Osteoblast (primary cell): ENCODE results near the gene DHX38. TPM values are rescaled to one million over a fixed set of nuclear protein-coding genes. Genes with fewer than 3 reads are reported as not detected.

Source experiments
- DNase-seq: peaks from one replicate; pipeline ENCODE4 v3.0.0; 2011; ENCODE audit warnings: low spot score, mixed read lengths; ENCODE audit not compliant: insufficient read length; ENCODE audit errors: missing footprints
- H2AFZ ChIP-seq: 2 replicates; pipeline ENCODE4 v1.6.0; 2011; ENCODE audit warnings: mild to moderate bottlenecking, low read length
- H3K27ac ChIP-seq: 2 replicates; pipeline ENCODE4 v1.5.1; 2011; ENCODE audit warnings: mild to moderate bottlenecking, low read depth, low read length, moderate library complexity
- H3K27me3 ChIP-seq: 2 replicates; pipeline ENCODE4 v1.6.0; 2012; ENCODE audit warnings: mild to moderate bottlenecking, control low read depth, inconsistent platforms, low read length, moderate library complexity; ENCODE audit not compliant: insufficient read depth
- H3K36me3 ChIP-seq: 2 replicates; pipeline ENCODE4 v1.5.1; 2011; ENCODE audit warnings: mild to moderate bottlenecking, low read length, control low read depth, moderate library complexity; ENCODE audit not compliant: insufficient read depth
- H3K4me1 ChIP-seq: 2 replicates; pipeline ENCODE4 v1.5.1; 2011; ENCODE audit warnings: mild to moderate bottlenecking, low read length, control low read depth, moderate library complexity; ENCODE audit not compliant: insufficient read depth
- H3K4me2 ChIP-seq: 2 replicates; pipeline ENCODE4 v1.6.0; 2011; ENCODE audit warnings: mild to moderate bottlenecking, low read length; ENCODE audit not compliant: insufficient read depth
- H3K4me3 ChIP-seq: fragments of 200-600 bp; sonication (generic); 3 replicates; pipeline ENCODE4 v1.5.1; 2012; ENCODE audit warnings: mild to moderate bottlenecking, low read length, inconsistent platforms; ENCODE audit not compliant: insufficient read depth
- H3K79me2 ChIP-seq: 2 replicates; pipeline ENCODE4 v1.6.0; 2012; ENCODE audit warnings: mild to moderate bottlenecking, low read length, control low read depth, inconsistent platforms; ENCODE audit not compliant: insufficient read depth
- H3K9me3 ChIP-seq: 2 replicates; pipeline ENCODE4 v1.5.1; 2011; ENCODE audit warnings: low read depth, low read length, control low read depth
- H4K20me1 ChIP-seq: 2 replicates; pipeline ENCODE4 v1.6.0; 2012; ENCODE audit warnings: mild to moderate bottlenecking, low read length, control low read depth; ENCODE audit not compliant: insufficient read depth
- CTCF ChIP-seq: IDR thresholded peaks from 2 replicates; pipeline ENCODE4 v1.5.1; 2011; ENCODE audit warnings: mild to moderate bottlenecking, low read depth, low read length, moderate library complexity; ENCODE audit errors: extremely low read depth
- total RNA-seq: library from RNA; depleted of rRNA; stranded (reverse); fragments of >200 nt; gene quantifications from 2 replicates; pipeline ENCODE4 v1.2.3, GENCODE V29; 2012

The DHX38 gene
- total RNA-seq, 1 donor: 51.4 TPM

GRCh38 chr16:72138064-72138572 is 44.5 kb downstream of the DHX38 start:
- no peak for TF ChIP-seq CTCF

GRCh38 chr16:72139908-72140307 is 46.3 kb downstream of the DHX38 start:
- no peaks in the 10 kb centered on the region for H3K4me1 ChIP-seq
- H4K20me1 ChIP-seq: no peaks in the 10 kb centered on the region
- H3K9me3 ChIP-seq: no peaks in the 10 kb centered on the region
- no peak overlapping the region for H3K4me3 ChIP-seq
- no peaks in the 10 kb centered on the region for H3K36me3 ChIP-seq
- no peak overlapping the region for H3K27ac ChIP-seq
- no peak for TF ChIP-seq CTCF
- DNase-seq: no peak
- H3K79me2 ChIP-seq: no peaks in the 10 kb centered on the region
- no peak overlapping the region for H2AFZ ChIP-seq
- no peak overlapping the region for H3K4me2 ChIP-seq
- H3K27me3 ChIP-seq: no peaks in the 10 kb centered on the region

More at GRCh38 chr16:72138064-72138572, 44.5 kb downstream of the DHX38 start:
- H4K20me1 ChIP-seq: no peaks in the 10 kb centered on the region
- H3K27me3 ChIP-seq: no peaks in the 10 kb centered on the region
- no peak overlapping the region for H3K4me3 ChIP-seq
- H3K36me3 ChIP-seq: no peaks in the 10 kb centered on the region
- no peaks in the 10 kb centered on the region for H3K79me2 ChIP-seq
- H3K4me1 ChIP-seq: no peaks in the 10 kb centered on the region
- DNase-seq: no peak
- no peaks in the 10 kb centered on the region for H3K9me3 ChIP-seq
- no peak overlapping the region for H2AFZ ChIP-seq
- H3K27ac ChIP-seq: no peak overlapping the region
- no peak overlapping the region for H3K4me2 ChIP-seq

GRCh38 chr16:72142476-72142875 is 48.8 kb downstream of the DHX38 start:
- no peaks in the 10 kb centered on the region for H3K9me3 ChIP-seq
- H3K36me3 ChIP-seq: no peaks in the 10 kb centered on the region
- no peak for TF ChIP-seq CTCF
- no peak overlapping the region for H3K4me3 ChIP-seq
- H3K4me1 ChIP-seq: no peaks in the 10 kb centered on the region
- no peak overlapping the region for H3K4me2 ChIP-seq
- H3K27me3 ChIP-seq: no peaks in the 10 kb centered on the region
- no peaks in the 10 kb centered on the region for H4K20me1 ChIP-seq
- no peaks in the 10 kb centered on the region for H3K79me2 ChIP-seq
- DNase-seq: no peak
- no peak overlapping the region for H3K27ac ChIP-seq
- no peak overlapping the region for H2AFZ ChIP-seq

GRCh38 chr16:72149676-72150464 is 56.2 kb downstream of the DHX38 start:
- H3K79me2 ChIP-seq: no peaks in the 10 kb centered on the region
- H3K36me3 ChIP-seq: no peaks in the 10 kb centered on the region
- no peak overlapping the region for H3K4me2 ChIP-seq
- H3K4me3 ChIP-seq: no peak overlapping the region
- H3K4me1 ChIP-seq: no peaks in the 10 kb centered on the region
- no peak for DNase-seq
- H4K20me1 ChIP-seq: no peaks in the 10 kb centered on the region
- H2AFZ ChIP-seq: no peak overlapping the region
- no peak overlapping the region for H3K27ac ChIP-seq
- TF ChIP-seq CTCF: no peak
- no peaks in the 10 kb centered on the region for H3K27me3 ChIP-seq
- no peaks in the 10 kb centered on the region for H3K9me3 ChIP-seq
